Measurements from ENCODE around the gene MND1.

MND1 gene

GRCh38 chr4:153344131-153345011 lies at the start of gene MND1:
TSS of gene MND1 (plus strand) at chr4:153344688. CDS start at chr4:153344738, 50 bp downstream.
- peaks cover 4% of the 10 kb centered on the region for H3K36me3 ChIP-seq (ENCODE audit: insufficient read depth, insufficient read length, low read length)
- DNase-seq (ENCODE audit: low read depth, low spot score): peak; percentile 84
- no peaks in the 10 kb centered on the region for H3K4me1 ChIP-seq (ENCODE audit: insufficient read depth, insufficient read length)

GRCh38 chr4:153295131-153295755 lies 49.2 kb upstream of the MND1 start:
- no peak for DNase-seq (ENCODE audit: low read depth, low spot score)
- TF ChIP-seq ZNF274 (IDR thresholded peaks at IDR 0.05; ENCODE audit: low read depth, low read length) (no peak), SUZ12 (IDR thresholded peaks at IDR 0.05; ENCODE audit: extremely low read depth, insufficient read depth, insufficient read length) (no peak), YY1 (IDR thresholded peaks at IDR 0.05; ENCODE audit: insufficient read depth, insufficient read length) (no peak)
- H3K36me3 ChIP-seq (ENCODE audit: insufficient read depth, insufficient read length, low read length): peaks cover 64% of the 10 kb centered on the region
- H3K27me3 ChIP-seq (ENCODE audit: insufficient read depth, insufficient read length): no peaks in the 10 kb centered on the region
- peaks cover 47% of the 10 kb centered on the region; the same call in 1 of the 2 replicates for H3K9me3 ChIP-seq (ENCODE audit: insufficient read depth, low read length)
- H3K4me3 ChIP-seq (ENCODE audit: insufficient read length, low read depth): no peak overlapping the region
- H3K9ac ChIP-seq (ENCODE audit: insufficient read length, low read depth): no peak overlapping the region
- H3K4me1 ChIP-seq (ENCODE audit: insufficient read depth, insufficient read length): no peaks in the 10 kb centered on the region

More at GRCh38 chr4:153344131-153345011, at the start of gene MND1:
- no peaks in the 10 kb centered on the region for H3K9me3 ChIP-seq (ENCODE audit: insufficient read depth, low read length)
- no peaks in the 10 kb centered on the region for H3K27me3 ChIP-seq (ENCODE audit: insufficient read depth, insufficient read length)
- TF ChIP-seq ZNF274 (IDR thresholded peaks at IDR 0.05; ENCODE audit: low read depth, low read length) (no peak), SUZ12 (IDR thresholded peaks at IDR 0.05; ENCODE audit: extremely low read depth, insufficient read depth, insufficient read length) (no peak), YY1 (IDR thresholded peaks at IDR 0.05; ENCODE audit: insufficient read depth, insufficient read length) (peak; percentile 25)
- H3K9ac ChIP-seq (ENCODE audit: insufficient read length, low read depth): peak within 1 kb of the TSS; percentile 92
- peak within 1 kb of the TSS; percentile 70 for H3K4me3 ChIP-seq (ENCODE audit: insufficient read length, low read depth)

- Histone ChIP-seq H3K9ac (ENCODE audit: insufficient read length, low read depth) (no peak overlapping the region), H3K27me3 (ENCODE audit: insufficient read depth, insufficient read length) (no peaks in the 10 kb centered on the region), H3K36me3 (ENCODE audit: insufficient read depth, insufficient read length, low read length) (peaks cover 68% of the 10 kb centered on the region), H3K9me3 (ENCODE audit: insufficient read depth, low read length) (peaks cover 51% of the 10 kb centered on the region; the same call in 1 of the 2 replicates), H3K4me1 (ENCODE audit: insufficient read depth, insufficient read length) (no peaks in the 10 kb centered on the region), H3K4me3 (ENCODE audit: insufficient read length, low read depth) (no peak overlapping the region)
- DNase-seq (ENCODE audit: low read depth, low spot score): no peak
- TF ChIP-seq YY1 (IDR thresholded peaks at IDR 0.05; ENCODE audit: insufficient read depth, insufficient read length) (no peak), SUZ12 (IDR thresholded peaks at IDR 0.05; ENCODE audit: extremely low read depth, insufficient read depth, insufficient read length) (no peak), ZNF274 (IDR thresholded peaks at IDR 0.05; ENCODE audit: low read depth, low read length) (no peak)
Measured at GRCh38 chr4:153296040-153296823, 48.3 kb upstream of the MND1 start.

GRCh38 chr4:153297116-153297515 lies 47.4 kb upstream of the MND1 start:
- Histone ChIP-seq H3K4me1 (ENCODE audit: insufficient read depth, insufficient read length) (no peaks in the 10 kb centered on the region), H3K27me3 (ENCODE audit: insufficient read depth, insufficient read length) (no peaks in the 10 kb centered on the region), H3K36me3 (ENCODE audit: insufficient read depth, insufficient read length, low read length) (peaks cover 64% of the 10 kb centered on the region), H3K9ac (ENCODE audit: insufficient read length, low read depth) (no peak overlapping the region), H3K4me3 (ENCODE audit: insufficient read length, low read depth) (no peak overlapping the region), H3K9me3 (ENCODE audit: insufficient read depth, low read length) (peaks cover 51% of the 10 kb centered on the region; the same call in 1 of the 2 replicates)
- no peak for DNase-seq (ENCODE audit: low read depth, low spot score)
- TF ChIP-seq ZNF274 (IDR thresholded peaks at IDR 0.05; ENCODE audit: low read depth, low read length) (no peak), SUZ12 (IDR thresholded peaks at IDR 0.05; ENCODE audit: extremely low read depth, insufficient read depth, insufficient read length) (no peak), YY1 (IDR thresholded peaks at IDR 0.05; ENCODE audit: insufficient read depth, insufficient read length) (no peak)

GRCh38 chr4:153310793-153311192 lies 33.7 kb upstream of the MND1 start:
- no peak for TF ChIP-seq YY1 (IDR thresholded peaks at IDR 0.05; ENCODE audit: insufficient read depth, insufficient read length)
- no peak for TF ChIP-seq ZNF274 (IDR thresholded peaks at IDR 0.05; ENCODE audit: low read depth, low read length)
- TF ChIP-seq SUZ12 (IDR thresholded peaks at IDR 0.05; ENCODE audit: extremely low read depth, insufficient read depth, insufficient read length): no peak
- H3K9me3 ChIP-seq (ENCODE audit: insufficient read depth, low read length): no peaks in the 10 kb centered on the region
- H3K4me1 ChIP-seq (ENCODE audit: insufficient read depth, insufficient read length): no peaks in the 10 kb centered on the region
- no peak overlapping the region for H3K9ac ChIP-seq (ENCODE audit: insufficient read length, low read depth)
- peaks cover 9% of the 10 kb centered on the region for H3K36me3 ChIP-seq (ENCODE audit: insufficient read depth, insufficient read length, low read length)
- no peak for DNase-seq (ENCODE audit: low read depth, low spot score)
- no peak overlapping the region for H3K4me3 ChIP-seq (ENCODE audit: insufficient read length, low read depth)
- no peaks in the 10 kb centered on the region for H3K27me3 ChIP-seq (ENCODE audit: insufficient read depth, insufficient read length)

- no peak overlapping the region for H3K4me3 ChIP-seq (ENCODE audit: insufficient read length, low read depth)
- DNase-seq (ENCODE audit: low read depth, low spot score): no peak
- no peaks in the 10 kb centered on the region for H3K27me3 ChIP-seq (ENCODE audit: insufficient read depth, insufficient read length)
- no peaks in the 10 kb centered on the region for H3K4me1 ChIP-seq (ENCODE audit: insufficient read depth, insufficient read length)
- H3K9ac ChIP-seq (ENCODE audit: insufficient read length, low read depth): no peak overlapping the region
- H3K36me3 ChIP-seq (ENCODE audit: insufficient read depth, insufficient read length, low read length): peaks cover 2% of the 10 kb centered on the region
- TF ChIP-seq SUZ12 (IDR thresholded peaks at IDR 0.05; ENCODE audit: extremely low read depth, insufficient read depth, insufficient read length): no peak
- TF ChIP-seq YY1 (IDR thresholded peaks at IDR 0.05; ENCODE audit: insufficient read depth, insufficient read length): no peak
- no peak for TF ChIP-seq ZNF274 (IDR thresholded peaks at IDR 0.05; ENCODE audit: low read depth, low read length)
- no peaks in the 10 kb centered on the region for H3K9me3 ChIP-seq (ENCODE audit: insufficient read depth, low read length)
Measured at GRCh38 chr4:153314915-153315314, 29.6 kb upstream of the MND1 start.

Data from NT2/D1 (cell line).